ENCODE data around the gene SNAPIN. TPM values are rescaled to one million over a fixed set of nuclear protein-coding genes. Genes with fewer than 3 reads are reported as not detected.

Gene SNAPIN
- total and polyA plus RNA-seq, 3 donors from 2014 or later, result 48.9 to 61.7 (median 57.4) TPM

- WGBS, 2 donors, result 67 to 82% methylated on average over 6 of the region's 6 CpGs
- no peaks in the 10 kb centered on the region for H3K36me3 ChIP-seq (ENCODE audit: low read depth, missing control alignments)
Measured at GRCh38 chr1:153699768-153700167, 41.3 kb downstream of the SNAPIN start.

GRCh38 chr1:153705484-153705883 lies 47.0 kb downstream of the SNAPIN start:
- Histone ChIP-seq H3K4me1 (no peaks in the 10 kb centered on the region), H3K9me3 (no peaks in the 10 kb centered on the region), H3K27ac (no peak overlapping the region), H3K27me3 (no peaks in the 10 kb centered on the region), H3K36me3 (ENCODE audit: low read depth, missing control alignments) (no peaks in the 10 kb centered on the region), H3K4me3 (no peak overlapping the region)
- WGBS, 2 donors, result 95 to 96% methylated on average over 9 of the region's 9 CpGs
- DNase-seq, result no peak
- intact Hi-C loops (cut with DNase I; ENCODE audit: low total_unique reads), result no loop called here
- TF ChIP-seq POLR2A (IDR thresholded peaks at IDR 0.05) (no peak), CTCF (IDR thresholded peaks at IDR 0.05) (no peak)

More at GRCh38 chr1:153699768-153700167, 41.3 kb downstream of the SNAPIN start:
- no peaks in the 10 kb centered on the region for H3K9me3 ChIP-seq
- H3K27me3 ChIP-seq, result no peaks in the 10 kb centered on the region
- no peak overlapping the region for H3K4me3 ChIP-seq
- TF ChIP-seq CTCF (IDR thresholded peaks at IDR 0.05), result no peak
- TF ChIP-seq POLR2A (IDR thresholded peaks at IDR 0.05), result no peak
- no peak for DNase-seq
- H3K4me1 ChIP-seq, result peaks cover 22% of the 10 kb centered on the region
- intact Hi-C loops (cut with DNase I; ENCODE audit: low total_unique reads), result loop anchor here (2.0 kb wide), 1 partner anchor 21 kb away; no protein-coding TSS in a partner anchor
- H3K27ac ChIP-seq, result peak overlapping the region in 1 of 2 donors; percentile 55

- TF ChIP-seq POLR2A (IDR thresholded peaks at IDR 0.05) (no peak), CTCF (IDR thresholded peaks at IDR 0.05) (no peak)
- Histone ChIP-seq H3K4me3 (no peak overlapping the region), H3K9me3 (no peaks in the 10 kb centered on the region), H3K27me3 (no peaks in the 10 kb centered on the region), H3K4me1 (no peaks in the 10 kb centered on the region), H3K36me3 (ENCODE audit: low read depth, missing control alignments) (no peaks in the 10 kb centered on the region), H3K27ac (no peak overlapping the region)
- no peak for DNase-seq
- WGBS, 2 donors, result 45 to 54% methylated on average over 7 of the region's 7 CpGs
- intact Hi-C loops (cut with DNase I; ENCODE audit: low total_unique reads), result no loop called here
Measured at GRCh38 chr1:153711026-153711425, 52.5 kb downstream of the SNAPIN start.

Small RNA genes within 50 kb of the gene (microRNA-seq; reads per million reads assigned to microRNA genes)
- 0 reads per million in 2 donors for gene MIR8083 (ENCODE audit: borderline number of aligned reads in 2 of 2, borderline replicate concordance in 1 of 2)

Small RNA genes within 50 kb of the gene (small RNA-seq; reads per million reads assigned to genes)
- gene MIR8083 (0 reads per million in 2 donors), gene RN7SL372P (0 reads per million in 2 donors)

Other genes with a start within 250 kb of the SNAPIN start
- not detected for gene S100A7A, start 242.2 kb upstream of the SNAPIN start, total RNA-seq
- gene S100A7A, start 242.2 kb upstream of the SNAPIN start, polyA plus RNA-seq (ENCODE audit: insufficient read depth, low read depth, low replicate concordance), result not detected
- gene S100A7, start 198.1 kb upstream of the SNAPIN start, total RNA-seq, result not detected
- not detected for gene S100A7, start 198.1 kb upstream of the SNAPIN start, polyA plus RNA-seq (ENCODE audit: insufficient read depth, low read depth, low replicate concordance)
- 10 to 100 TPM; 30.9 to 57.4 TPM for gene S100A6, start 122.7 kb upstream of the SNAPIN start, total RNA-seq
- 372 TPM for gene S100A6, start 122.7 kb upstream of the SNAPIN start, polyA plus RNA-seq (ENCODE audit: insufficient read depth, low read depth, low replicate concordance)
- 1 to 10 TPM in 1 of 2 donors, not detected in 1; 1.3 TPM for gene S100A5, start 117.8 kb upstream of the SNAPIN start, total RNA-seq
- not detected for gene S100A5, start 117.8 kb upstream of the SNAPIN start, polyA plus RNA-seq (ENCODE audit: insufficient read depth, low read depth, low replicate concordance)
- gene S100A4, start 112.9 kb upstream of the SNAPIN start, total RNA-seq, result 10 to 100 TPM; 15.8 to 23.8 TPM
- 146 TPM for gene S100A4, start 112.9 kb upstream of the SNAPIN start, polyA plus RNA-seq (ENCODE audit: insufficient read depth, low read depth, low replicate concordance)
- gene S100A3, start 109.4 kb upstream of the SNAPIN start, total RNA-seq, result not detected
- 0.67 TPM for gene S100A3, start 109.4 kb upstream of the SNAPIN start, polyA plus RNA-seq (ENCODE audit: insufficient read depth, low read depth, low replicate concordance)
- 1 to 10 TPM; 1.9 to 9.6 TPM for gene S100A2, start 92.9 kb upstream of the SNAPIN start, total RNA-seq
- gene S100A2, start 92.9 kb upstream of the SNAPIN start, polyA plus RNA-seq (ENCODE audit: insufficient read depth, low read depth, low replicate concordance), result 1.9 TPM
- gene S100A16, start 45.6 kb upstream of the SNAPIN start, total RNA-seq, result 100 to 1,000 TPM; 158 to 171 TPM
- 126 TPM for gene S100A16, start 45.6 kb upstream of the SNAPIN start, polyA plus RNA-seq (ENCODE audit: insufficient read depth, low read depth, low replicate concordance)
- gene S100A14, start 42.4 kb upstream of the SNAPIN start, total RNA-seq, result not detected
- gene S100A14, start 42.4 kb upstream of the SNAPIN start, polyA plus RNA-seq (ENCODE audit: insufficient read depth, low read depth, low replicate concordance), result 1.6 TPM
- gene S100A13, start 31.2 kb upstream of the SNAPIN start, total RNA-seq, result 10 to 100 TPM; 54.2 to 78.2 TPM
- gene S100A13, start 31.2 kb upstream of the SNAPIN start, polyA plus RNA-seq (ENCODE audit: insufficient read depth, low read depth, low replicate concordance), result 90.9 TPM
- 10 to 100 TPM in 1 of 2 donors, 1 to 10 TPM in 1; 8.2 to 24.0 TPM for gene S100A1, start 30.3 kb upstream of the SNAPIN start, total RNA-seq
- 29.8 TPM for gene S100A1, start 30.3 kb upstream of the SNAPIN start, polyA plus RNA-seq (ENCODE audit: insufficient read depth, low read depth, low replicate concordance)
- 10 to 100 TPM; 86.1 to 87.8 TPM for gene CHTOP, start 24.6 kb upstream of the SNAPIN start, total RNA-seq
- 101 TPM for gene CHTOP, start 24.6 kb upstream of the SNAPIN start, polyA plus RNA-seq (ENCODE audit: insufficient read depth, low read depth, low replicate concordance)
- 100 to 1,000 TPM; 150 to 153 TPM for gene ILF2, start 12.3 kb downstream of the SNAPIN start, total RNA-seq
- 295 TPM for gene ILF2, start 12.3 kb downstream of the SNAPIN start, polyA plus RNA-seq (ENCODE audit: insufficient read depth, low read depth, low replicate concordance)
- gene NPR1, start 20.0 kb downstream of the SNAPIN start, total RNA-seq, result 1 to 10 TPM; 2.5 to 4.3 TPM
- 10.7 TPM for gene NPR1, start 20.0 kb downstream of the SNAPIN start, polyA plus RNA-seq (ENCODE audit: insufficient read depth, low read depth, low replicate concordance)
- 100 to 1,000 TPM; 113 to 121 TPM for gene INTS3, start 69.3 kb downstream of the SNAPIN start, total RNA-seq
- gene INTS3, start 69.3 kb downstream of the SNAPIN start, polyA plus RNA-seq (ENCODE audit: insufficient read depth, low read depth, low replicate concordance), result 66.1 TPM
- 10 to 100 TPM; 38.5 to 54.9 TPM for gene SLC27A3, start 116.7 kb downstream of the SNAPIN start, total RNA-seq
- gene SLC27A3, start 116.7 kb downstream of the SNAPIN start, polyA plus RNA-seq (ENCODE audit: insufficient read depth, low read depth, low replicate concordance), result 83.3 TPM